Measurements from ENCODE around the gene CEP192. TPM values are rescaled to one million over a fixed set of nuclear protein-coding genes. Genes with fewer than 3 reads are reported as not detected.

CEP192 gene
- total RNA-seq, 1 donor from 2014 or later, result 22.6 TPM

DNA sequence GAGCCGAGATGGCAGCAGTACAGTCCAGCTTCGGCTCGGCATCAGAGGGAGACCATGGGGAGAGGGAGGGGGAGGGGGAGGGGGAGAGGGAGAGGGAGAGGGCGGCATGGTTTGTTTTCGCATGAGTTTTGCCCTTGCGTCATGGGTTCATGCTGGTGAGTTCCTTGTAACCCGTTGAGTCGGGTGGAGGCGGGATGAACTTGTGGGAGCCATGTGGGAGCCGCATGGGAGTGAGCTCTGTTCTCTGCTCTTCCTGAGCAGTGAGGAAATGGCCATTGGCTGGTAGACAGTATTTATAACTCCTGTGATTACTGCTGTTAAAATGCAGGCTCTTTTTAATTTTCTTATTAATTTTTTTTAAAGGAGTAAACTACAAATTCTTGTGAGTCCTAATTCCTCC is 108.0 kb downstream of the CEP192 start:
- no peak for DNase-seq (ENCODE audit: low spot score)

DNA sequence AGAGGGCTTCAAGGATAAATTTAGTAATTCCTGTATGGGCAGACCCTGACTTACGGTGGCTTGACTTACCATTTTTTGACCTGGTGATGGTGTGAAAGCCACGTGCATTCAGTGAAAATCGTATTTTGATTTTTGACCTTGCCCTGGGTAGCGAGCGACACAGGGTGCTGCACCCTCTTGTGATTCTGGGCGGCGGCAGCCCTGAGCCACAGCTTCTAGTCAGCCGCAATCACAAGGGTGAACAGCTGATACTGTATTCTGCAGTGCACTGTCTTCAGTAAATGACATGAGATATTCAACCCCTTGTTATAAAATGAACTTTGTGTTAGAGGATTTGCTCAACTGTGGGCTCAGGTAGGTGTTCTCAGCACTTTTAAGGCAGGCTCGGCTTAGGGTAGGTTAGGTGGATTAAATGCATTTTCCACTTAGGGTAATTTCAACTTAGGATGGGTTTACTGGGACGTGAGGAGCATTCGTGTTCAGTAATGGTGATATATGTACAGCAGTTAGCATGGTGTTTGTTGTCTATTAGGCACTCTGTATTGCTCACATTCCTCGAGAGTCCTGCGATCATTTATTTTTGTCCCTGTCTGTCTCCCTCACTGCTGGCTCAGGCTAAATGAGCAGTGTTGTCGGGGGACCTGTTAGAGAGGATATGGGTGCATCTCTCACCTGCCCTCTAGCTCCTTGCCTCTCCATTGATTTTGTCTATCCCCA is 109.9 kb downstream of the CEP192 start:
- no peak for DNase-seq (ENCODE audit: low spot score)

DNA sequence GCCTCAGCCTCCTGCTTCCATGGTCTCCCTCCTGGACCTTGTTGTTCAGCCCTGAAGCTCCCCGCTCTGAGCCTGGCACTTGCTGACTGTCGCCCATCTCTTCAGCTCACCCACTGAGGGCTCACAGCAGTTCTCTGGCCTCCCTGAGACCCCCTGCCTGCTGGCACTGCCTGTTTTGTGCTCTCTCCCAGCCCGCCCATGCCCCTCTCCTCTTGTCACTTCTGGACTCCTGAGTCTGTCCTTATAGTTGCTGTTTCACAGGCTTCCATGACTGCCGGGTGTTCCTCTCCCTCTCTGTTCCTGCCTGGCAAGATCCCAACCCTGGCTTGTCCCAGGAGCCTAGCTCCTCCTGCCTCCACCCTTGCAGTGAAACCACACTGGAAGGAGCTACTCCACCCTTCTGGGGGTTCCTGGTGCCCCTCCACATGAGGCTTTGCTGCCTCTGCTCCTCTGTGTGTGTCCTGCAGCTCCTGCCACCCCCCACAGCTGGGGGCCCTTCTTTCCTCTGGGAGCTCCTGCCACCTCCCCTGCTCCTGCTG is 110.6 kb downstream of the CEP192 start:
- no peak for DNase-seq (ENCODE audit: low spot score)

DNA sequence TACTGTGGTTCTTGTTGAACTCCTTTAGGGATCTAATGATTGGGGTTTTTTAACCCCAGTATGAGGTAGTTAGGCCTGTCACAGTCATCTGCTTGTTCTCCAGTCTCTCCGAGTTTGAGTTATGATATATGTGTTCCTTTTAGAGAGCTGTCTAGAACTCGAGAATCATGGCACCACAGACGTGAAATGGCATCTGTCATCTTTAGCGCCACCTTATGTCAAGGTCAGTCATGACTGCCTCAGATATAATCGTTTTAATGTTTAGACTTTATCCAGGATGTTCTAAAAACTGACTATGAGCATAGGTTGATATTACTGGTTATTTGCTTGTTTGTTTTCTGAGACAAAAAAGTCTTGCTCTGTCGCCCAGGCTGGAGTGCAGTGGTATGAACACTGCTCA is 112.2 kb downstream of the CEP192 start:
- no peak for DNase-seq (ENCODE audit: low spot score)

DNA sequence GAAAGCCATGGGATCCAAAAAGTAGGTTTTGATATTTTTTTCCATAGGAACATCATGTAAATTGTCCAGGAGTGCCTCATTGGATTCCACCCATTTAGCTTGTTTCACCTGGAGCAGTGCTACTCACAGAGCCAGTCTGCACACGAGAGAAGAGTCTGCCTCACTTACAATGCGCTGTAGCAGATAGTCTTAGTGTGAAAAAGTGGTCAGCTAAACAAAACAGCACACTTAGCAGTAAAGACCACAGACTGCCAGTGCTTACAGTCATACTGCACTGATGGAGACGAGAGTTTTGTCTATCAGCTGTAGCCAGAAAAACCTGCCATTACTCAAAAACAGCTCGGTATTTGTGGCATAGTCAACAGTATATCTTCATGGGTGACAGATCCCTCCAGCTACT is 113.9 kb downstream of the CEP192 start:
- DNase-seq (ENCODE audit: low spot score), result no peak

DNA sequence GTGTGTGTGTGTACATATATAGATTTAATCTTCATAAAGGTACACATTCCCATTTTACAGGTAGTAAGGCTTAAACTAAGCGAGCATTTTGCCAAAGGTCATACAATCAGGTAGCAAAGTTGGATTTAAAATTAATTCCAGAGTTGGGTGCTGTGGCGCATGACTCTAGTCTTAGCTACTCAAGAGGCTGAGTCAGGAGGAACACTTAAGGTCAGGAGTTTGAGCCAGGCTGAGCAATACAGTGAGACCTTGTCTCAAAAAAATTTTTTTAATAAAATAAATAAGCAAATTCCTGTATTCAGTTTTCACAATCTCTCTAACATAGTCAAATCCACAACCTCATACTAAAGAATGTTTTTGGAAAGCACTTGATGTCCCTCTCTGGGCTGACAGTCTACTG is 115.9 kb downstream of the CEP192 start:
- DNase-seq (ENCODE audit: low spot score), result no peak

DNA sequence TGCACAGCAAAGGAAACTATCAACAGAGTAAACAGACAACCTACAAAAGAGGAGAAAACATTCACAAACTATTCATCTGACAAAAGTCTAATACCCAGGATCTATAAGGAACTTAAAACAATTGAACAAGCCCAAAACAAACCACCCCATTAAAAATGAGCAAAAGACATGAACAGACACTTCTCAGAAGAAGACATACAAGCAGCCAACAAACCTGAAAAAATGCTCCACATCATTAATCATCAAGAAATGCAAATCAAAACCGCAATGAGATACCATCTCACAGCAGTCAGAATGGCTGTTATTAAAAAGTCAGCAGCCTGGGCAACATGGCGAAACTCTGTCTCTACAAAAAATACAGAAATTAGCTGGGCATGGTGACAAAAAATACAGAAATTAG is 117.2 kb downstream of the CEP192 start:
- no peak for DNase-seq (ENCODE audit: low spot score)

DNA sequence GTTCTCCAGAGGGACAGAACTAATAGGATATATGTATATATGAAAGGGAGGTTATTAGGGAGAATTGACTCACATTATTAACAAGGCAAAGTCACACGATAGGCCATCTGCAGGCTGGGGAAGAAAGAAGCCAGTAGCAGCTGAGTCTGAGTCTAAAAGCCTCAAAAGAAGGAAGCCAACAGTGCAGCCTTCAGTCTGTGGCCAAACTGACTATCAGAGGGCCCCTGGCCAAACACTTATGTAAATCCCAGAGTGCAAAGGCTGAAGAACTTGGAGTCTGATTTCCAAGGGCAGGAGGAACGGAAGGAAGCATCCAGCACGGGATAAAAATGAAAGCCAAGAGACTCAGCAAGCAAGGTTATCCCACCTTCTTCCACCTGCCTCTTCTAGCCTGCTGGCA is 119.4 kb downstream of the CEP192 start:
- no peak for DNase-seq (ENCODE audit: low spot score)

DNA sequence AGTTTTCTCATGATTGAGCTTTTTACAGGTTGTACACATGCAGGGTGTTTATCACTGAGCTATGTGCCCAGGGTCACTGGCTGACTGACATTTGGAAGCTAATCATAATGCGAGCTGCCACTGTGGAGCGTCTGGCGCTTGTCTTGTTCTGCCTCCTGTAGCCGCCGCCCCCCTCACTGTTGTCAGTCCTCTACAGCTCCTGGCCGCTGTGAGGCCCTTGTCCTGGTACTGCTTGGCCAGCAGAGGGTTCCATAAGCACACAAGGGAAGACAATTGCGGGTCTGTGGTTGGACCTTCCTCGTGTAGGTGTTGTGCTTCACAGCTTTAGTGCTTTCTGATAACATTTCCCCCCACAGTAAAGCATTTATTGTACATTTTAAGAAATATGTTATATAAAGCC is 121.8 kb downstream of the CEP192 start:
- no peak for DNase-seq (ENCODE audit: low spot score)

DNA sequence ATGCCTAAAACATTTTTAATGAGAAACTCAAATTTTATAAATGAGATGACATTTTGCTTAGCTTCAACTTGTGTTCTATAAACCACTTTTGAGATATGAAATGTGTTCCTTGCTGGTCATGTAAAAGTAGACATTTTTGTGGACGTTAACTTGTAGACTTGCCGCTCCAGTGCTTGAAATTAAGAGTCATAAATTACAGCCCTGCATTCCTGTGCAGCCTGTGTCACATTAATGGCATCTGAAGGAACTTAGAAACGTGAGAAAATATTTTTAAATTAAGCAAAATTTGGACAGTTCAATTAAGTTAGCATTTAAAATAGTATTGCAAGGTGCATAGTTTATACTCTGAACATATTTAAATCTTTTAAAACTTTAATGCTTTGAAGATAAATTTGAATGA is 129.1 kb downstream of the CEP192 start:
- DNase-seq (ENCODE audit: low spot score), result no peak

DNA sequence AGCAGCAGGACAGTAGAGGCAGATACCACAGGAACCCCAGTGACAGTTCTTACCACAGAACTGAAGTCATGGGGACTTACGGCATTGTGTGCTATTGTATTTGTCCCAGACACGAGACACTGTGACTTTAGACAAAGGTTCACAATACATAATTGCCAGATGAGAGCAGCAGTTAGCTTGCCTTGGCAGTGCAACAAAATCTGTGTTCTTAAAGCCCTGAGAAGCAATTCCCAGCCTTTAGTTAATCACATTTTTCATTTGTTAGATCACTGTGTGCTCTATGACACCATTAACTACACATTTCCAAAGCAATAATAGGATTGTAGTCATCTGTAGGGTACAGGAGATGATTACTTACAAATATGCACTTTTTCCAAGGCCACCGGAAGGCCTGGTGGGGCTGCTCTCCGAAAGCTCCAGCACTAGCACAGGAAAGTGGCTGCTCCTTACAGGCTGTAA is 129.8 kb downstream of the CEP192 start:
- no peak for DNase-seq (ENCODE audit: low spot score)

DNA sequence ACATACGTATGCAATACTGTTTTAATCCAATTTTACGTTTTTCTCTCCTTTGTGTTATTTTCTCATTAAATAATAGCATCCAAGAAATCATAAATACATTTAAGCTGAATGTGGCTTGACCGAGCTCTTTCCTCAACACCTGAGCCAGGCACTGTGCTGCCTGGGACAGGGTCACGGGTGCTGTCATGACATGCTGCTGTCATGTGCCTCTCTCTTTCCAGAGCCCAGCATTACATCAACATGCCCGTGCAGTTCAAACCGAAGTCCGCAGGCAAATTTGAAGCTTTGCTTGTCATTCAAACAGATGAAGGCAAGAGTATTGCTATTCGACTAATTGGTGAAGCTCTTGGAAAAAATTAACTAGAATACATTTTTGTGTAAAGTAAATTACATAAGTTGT is 133.2 kb downstream of the CEP192 start:
- DNase-seq (ENCODE audit: low spot score), result no peak

DNA sequence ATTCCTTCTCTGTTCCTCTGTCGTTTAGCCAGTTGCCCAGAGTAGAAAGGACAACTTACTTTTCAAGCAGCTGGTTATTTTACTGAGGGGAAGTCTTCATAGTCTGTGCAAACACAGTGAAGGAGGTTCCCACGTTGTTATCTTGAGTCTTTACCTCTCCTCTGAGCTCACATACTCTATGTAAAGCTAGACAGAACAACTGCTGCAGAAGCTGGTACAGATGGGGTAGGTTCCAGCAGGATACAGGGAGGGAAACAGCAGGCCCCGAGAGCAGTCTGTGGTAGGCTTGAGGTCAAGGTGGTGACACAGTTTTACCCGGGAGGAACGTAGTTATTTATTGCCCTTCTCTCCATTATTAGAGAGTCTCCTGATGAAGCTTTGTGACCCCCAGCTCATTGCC is 134.0 kb downstream of the CEP192 start:
- DNase-seq (ENCODE audit: low spot score), result no peak

DNA sequence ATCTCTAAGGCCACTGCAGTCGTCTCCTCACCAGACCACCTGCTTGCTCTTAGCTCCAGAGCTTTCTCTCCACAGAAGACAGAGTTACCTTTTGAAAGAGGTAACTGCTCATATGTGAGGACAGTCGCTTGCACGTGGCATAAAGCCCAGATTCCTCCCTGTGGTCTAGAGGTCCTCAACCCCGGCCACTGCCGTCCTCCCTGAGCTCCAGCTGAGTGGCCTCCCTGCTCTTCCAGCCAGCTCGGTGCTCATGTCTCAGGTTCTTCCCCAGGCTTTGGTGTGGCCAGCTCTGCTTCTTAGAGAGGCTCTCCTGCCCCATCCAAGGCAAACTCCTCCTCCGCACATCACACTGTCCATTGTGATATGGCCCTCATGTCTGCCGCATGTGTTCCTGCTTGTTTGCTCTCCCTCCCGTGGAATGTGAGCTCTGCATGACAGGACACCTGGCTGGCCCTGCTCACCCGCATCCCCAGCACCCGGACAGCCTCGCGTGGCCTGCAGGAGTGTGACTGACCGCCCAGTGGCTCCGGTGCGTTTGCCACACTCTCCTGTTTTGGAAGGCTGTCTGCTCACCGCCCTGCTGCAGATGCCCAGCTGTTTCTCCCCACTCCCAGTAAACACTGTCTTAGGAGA is 135.9 kb downstream of the CEP192 start:
- no peak for DNase-seq (ENCODE audit: low spot score)

DNA sequence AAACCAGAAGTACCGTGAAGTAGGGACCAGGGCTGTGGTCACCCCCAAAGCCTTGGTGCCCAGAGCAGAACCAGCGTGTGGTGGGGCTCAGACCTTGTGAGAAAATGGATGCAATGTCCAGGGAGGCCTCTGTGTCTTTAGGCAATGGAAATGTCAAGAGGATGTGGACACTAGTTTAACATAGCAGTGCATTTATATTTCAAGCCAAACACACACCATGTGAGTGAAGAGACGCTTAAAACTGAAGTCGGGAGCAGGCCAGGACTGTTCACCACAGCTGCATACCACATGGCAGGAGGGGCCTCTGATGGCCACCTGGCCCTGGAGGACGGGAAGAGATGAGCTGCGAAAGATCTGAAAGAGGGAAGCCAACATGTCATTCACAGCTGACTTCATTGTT is 140.1 kb downstream of the CEP192 start:
- DNase-seq (ENCODE audit: low spot score), result no peak

DNA sequence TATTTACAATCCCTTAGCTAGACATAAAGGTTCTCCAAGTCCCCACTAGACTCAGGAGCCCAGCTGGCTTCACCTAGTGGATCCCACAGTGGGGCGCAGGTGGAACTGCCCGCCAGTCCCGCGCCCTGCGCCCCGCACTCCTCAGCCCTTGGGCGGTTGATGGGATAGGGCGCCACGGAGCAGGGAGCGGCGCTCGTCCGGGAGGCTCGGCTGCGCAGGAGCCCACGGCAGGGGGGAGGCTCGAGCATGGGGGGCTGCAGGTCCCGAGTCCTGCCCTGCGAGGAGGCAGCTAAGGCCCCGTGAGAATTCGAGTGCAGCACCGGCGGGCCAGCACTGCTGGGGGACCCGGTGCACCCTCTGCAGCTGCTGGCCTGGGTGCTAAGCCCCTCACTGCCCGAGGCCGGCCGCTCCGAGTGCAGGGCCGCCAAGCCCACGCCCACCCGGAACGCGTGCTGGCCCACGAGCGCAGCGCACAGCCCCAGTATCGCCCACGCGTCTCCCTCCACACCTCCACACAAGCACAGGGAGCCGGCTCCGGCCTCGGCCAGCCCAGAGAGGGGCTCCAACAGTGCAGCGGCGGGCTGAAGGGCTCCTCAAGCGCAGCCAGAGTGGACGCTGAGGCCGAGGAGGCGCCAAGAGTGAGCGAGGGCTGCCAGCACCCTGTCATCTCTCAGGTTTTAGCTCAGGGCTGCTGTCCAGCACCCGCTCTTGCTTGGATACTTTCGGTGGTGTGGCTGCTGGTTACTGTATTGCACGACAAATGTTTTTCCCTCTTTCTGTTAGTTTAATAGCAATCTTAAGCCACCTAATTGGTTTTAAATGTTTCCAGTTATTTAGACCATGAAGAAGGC is 143.6 kb downstream of the CEP192 start:
- no peak for DNase-seq (ENCODE audit: low spot score)

DNA sequence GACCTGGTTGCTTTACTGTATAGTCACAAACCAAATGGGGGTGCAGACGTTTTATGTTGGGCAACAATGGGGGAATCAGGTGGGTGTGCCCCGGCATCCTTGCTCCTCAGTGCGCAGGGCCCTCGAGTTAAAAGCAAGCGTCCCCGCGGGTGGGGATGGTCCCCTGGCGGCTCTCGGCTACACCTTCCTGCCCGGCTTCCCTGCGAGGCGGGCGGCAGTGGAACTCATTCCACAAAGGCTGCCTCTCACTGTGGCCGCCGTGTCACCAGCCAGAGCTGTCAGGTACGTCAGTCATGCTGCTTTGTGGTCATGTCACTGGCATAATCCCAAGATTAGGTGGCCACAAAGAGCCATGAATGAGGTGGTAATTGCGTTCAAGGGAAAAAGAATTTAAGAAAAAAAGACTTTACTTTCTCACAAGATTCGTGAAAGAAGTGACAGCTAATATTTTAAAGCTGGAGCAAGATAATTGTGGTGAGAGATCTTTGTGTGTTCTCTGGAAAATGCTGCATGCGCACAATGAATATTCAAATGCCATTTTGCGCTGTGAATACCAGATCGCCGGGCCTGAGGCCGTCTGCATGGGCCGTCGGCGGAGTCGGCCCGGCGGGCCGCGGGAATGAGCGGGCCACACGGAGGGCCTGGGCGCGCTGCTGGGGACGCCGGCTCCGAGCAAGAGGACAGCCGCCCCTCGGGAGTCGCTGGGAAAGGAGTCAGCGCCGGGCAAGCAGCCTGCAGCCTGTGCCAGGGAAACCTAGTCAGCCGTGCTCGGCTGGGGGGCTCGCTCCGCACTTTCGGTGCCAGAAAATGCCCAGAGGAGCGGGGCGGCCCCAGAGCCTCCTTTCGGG is 145.1 kb downstream of the CEP192 start:
- DNase-seq (ENCODE audit: low spot score), result no peak

DNA sequence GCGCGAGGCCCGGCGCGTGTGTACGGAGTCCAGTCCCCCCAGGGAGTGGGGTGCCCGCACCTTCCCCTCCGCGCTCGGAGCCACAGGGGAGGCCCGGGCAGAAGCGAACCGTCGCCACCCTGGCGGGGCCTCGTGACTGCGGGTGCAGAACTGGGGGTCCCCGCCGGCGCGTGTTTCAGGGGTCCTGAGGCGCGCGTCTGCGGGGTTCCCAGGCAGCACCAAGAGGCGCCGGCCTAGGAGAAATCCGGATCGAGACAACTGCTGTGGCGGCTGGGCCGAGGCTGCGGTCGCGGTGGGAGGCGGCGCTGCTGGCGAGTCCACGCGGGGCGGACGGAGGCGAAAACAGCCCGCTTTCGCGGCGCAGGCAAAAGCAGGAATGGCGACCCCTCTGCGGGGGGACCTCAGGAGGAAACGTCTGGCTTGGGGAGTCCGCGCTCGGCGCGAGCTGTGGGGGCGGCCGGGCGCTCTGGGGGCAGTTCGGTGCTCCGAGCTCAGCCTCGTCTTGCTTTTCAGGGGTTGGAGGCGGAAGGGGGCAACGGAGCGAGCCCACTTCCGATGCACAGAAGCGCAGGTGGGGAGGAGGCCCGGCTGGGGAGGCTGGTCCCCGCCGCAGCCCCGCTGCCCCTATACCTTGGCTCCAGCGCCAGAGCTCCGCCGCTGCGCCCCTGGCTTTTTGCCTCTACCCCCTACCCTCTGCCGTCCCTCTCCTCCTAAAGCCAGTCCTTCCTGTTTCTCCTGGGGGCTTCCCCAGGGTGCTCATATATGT is 145.9 kb downstream of the CEP192 start:
- no peak for DNase-seq (ENCODE audit: low spot score)

DNA sequence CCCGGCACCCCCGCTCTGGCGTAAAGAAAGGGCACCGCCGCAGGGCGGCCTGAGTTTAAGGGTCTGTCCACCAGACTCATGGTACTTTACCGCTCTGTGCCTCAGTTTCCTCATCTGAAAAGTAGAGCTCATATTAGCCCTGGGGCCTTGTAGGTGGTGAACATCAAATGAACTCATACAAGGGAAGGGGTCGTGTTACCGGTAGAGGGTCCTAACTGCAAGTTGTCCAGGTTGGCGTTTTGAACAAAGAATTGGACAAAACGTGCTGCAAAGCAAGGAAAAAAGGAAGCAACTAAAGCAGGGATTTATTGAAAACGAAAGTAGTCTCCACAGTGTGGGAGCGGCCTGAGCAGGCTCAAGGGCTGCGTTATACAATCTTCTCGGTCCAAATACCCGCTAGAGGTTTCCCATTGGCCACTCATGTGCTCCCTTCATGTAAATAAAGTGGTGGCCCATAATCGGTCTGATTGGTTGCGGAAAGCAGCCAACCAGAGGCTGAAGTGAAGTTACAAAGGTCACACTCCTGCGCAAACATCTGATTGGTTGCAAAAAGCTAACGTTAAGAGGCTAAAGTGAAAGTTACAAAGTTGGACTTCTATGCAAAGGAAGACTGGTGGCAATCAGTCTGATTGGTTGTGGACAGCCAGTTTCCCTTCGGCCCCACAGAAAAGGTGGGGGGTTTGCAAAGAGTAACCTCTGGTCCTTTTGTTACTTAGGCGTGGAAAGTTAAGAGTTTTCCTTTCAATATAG is 146.7 kb downstream of the CEP192 start:
- DNase-seq (ENCODE audit: low spot score), result peak; percentile 76

All from mucosa of gallbladder (tissue), 1 donor.